ENCODE measurements around the gene GAS2L3. TPM values are rescaled to one million over a fixed set of nuclear protein-coding genes. Genes with fewer than 3 reads are reported as not detected.
"Not testable (repeated sequence)": the region's sequence is repeated elsewhere in the genome, so short reads cannot be mapped to it uniquely, and the experiment has no call there.

The GAS2L3 gene
- total RNA-seq, 1 experiment from 2014 or later, result 47.4 TPM

GRCh38 chr12:100624571-100624970 is 51.1 kb downstream of the GAS2L3 start:
- CTCF ChIA-PET, result no interaction called here
- Histone ChIP-seq H3K27me3 (ENCODE audit: control insufficient read depth, insufficient read depth, low read length) (no peaks in the 10 kb centered on the region), H3K9me3 (ENCODE audit: control insufficient read depth, insufficient read depth, low read depth, low read length) (no peaks in the 10 kb centered on the region), H3K4me3 (ENCODE audit: low read depth in 2 of 2, low read length in 2 of 2) (no peak overlapping the region), H3K27ac (ENCODE audit: low read length) (no peak overlapping the region), H3K36me3 (ENCODE audit: control insufficient read depth, insufficient read depth, low read length) (peaks cover 3% of the 10 kb centered on the region), H3K4me1 (ENCODE audit: control insufficient read depth, insufficient read depth, low read length) (no peaks in the 10 kb centered on the region)
- no TSS peak for BruUV-seq (replicated peaks)
- intact Hi-C loops (cut with micrococcal nuclease; ENCODE audit: unreplicated experiment), result no loop called here
- POLR2A ChIA-PET, result no interaction called here
- in situ Hi-C loops (cut with HindIII; ENCODE audit: low pct_unique_long_range_greater_than_20kb, low sequenced_read_pairs), result no loop called here
- TF ChIP-seq REST (IDR thresholded peaks at IDR 0.05; ENCODE audit: insufficient read depth in 1 of 2, low read depth in 2 of 2, low read length in 1 of 2) (no peak), POLR2AphosphoS5 (IDR thresholded peaks at IDR 0.05; ENCODE audit: low read depth, low read length) (no peak), SIN3A (IDR thresholded peaks at IDR 0.05; ENCODE audit: borderline replicate concordance, insufficient read depth, low read depth, low read length) (no peak), CTCF (IDR thresholded peaks at IDR 0.05) (no peak), TCF7L2 (IDR thresholded peaks at IDR 0.05; ENCODE audit: low read depth, low read length) (no peak)
- DNase-seq (ENCODE audit: low read depth, low spot score) (no peak), ATAC-seq (no peak)

GRCh38 chr12:100632445-100632892 is 59.0 kb downstream of the GAS2L3 start:
- H3K27me3 ChIP-seq (ENCODE audit: control insufficient read depth, insufficient read depth, low read length), result no peaks in the 10 kb centered on the region
- H3K27ac ChIP-seq (ENCODE audit: low read length), result no peak overlapping the region
- no peak overlapping the region for H3K4me3 ChIP-seq (ENCODE audit: low read depth in 2 of 2, low read length in 2 of 2)
- ATAC-seq (no peak), DNase-seq (ENCODE audit: low read depth, low spot score) (no peak)
- intact Hi-C loops (cut with micrococcal nuclease; ENCODE audit: unreplicated experiment), result no loop called here
- ChIA-PET CTCF (no interaction called here), POLR2A (interaction anchor here (0.5 to 0.6 kb wide), 2 partner anchors 52 to 87 kb away, joined by 3 to 9 read pairs; no protein-coding TSS in a partner anchor)
- no TSS peak for BruUV-seq (replicated peaks)
- no peaks in the 10 kb centered on the region; the same call in 1 of the 2 replicates for H3K36me3 ChIP-seq (ENCODE audit: control insufficient read depth, insufficient read depth, low read length)
- in situ Hi-C loops (cut with HindIII; ENCODE audit: low pct_unique_long_range_greater_than_20kb, low sequenced_read_pairs), result no loop called here
- H3K4me1 ChIP-seq (ENCODE audit: control insufficient read depth, insufficient read depth, low read length), result no peaks in the 10 kb centered on the region
- H3K9me3 ChIP-seq (ENCODE audit: control insufficient read depth, insufficient read depth, low read depth, low read length), result no peaks in the 10 kb centered on the region
- TF ChIP-seq SIN3A (IDR thresholded peaks at IDR 0.05; ENCODE audit: borderline replicate concordance, insufficient read depth, low read depth, low read length), result no peak
- TF ChIP-seq TCF7L2 (IDR thresholded peaks at IDR 0.05; ENCODE audit: low read depth, low read length), result no peak

- DNase-seq (ENCODE audit: low read depth, low spot score); CTCF ChIA-PET; BruUV-seq (replicated peaks); intact Hi-C loops (cut with micrococcal nuclease; ENCODE audit: unreplicated experiment); H3K9me3 ChIP-seq (ENCODE audit: control insufficient read depth, insufficient read depth, low read depth, low read length); H3K27me3 ChIP-seq (ENCODE audit: control insufficient read depth, insufficient read depth, low read length); POLR2A ChIA-PET; H3K4me1 ChIP-seq (ENCODE audit: control insufficient read depth, insufficient read depth, low read length); ATAC-seq; H3K36me3 ChIP-seq (ENCODE audit: control insufficient read depth, insufficient read depth, low read length); in situ Hi-C loops (cut with HindIII; ENCODE audit: low pct_unique_long_range_greater_than_20kb, low sequenced_read_pairs); H3K4me3 ChIP-seq (ENCODE audit: low read depth in 2 of 2, low read length in 2 of 2); H3K27ac ChIP-seq (ENCODE audit: low read length): not testable (repeated sequence)
These were observed 59.8 kb downstream of the GAS2L3 start for GRCh38 chr12:100633082-100633785.

Measured in Panc1 (cell line).